DMS153 treated with DMSO at 0.1 percent for 48 hours (cell line): ENCODE results near the gene CNN1.
A peak's percentile ranks its signal among the peaks of the same experiment; 100 is the strongest.

Experiments used
- DNase-seq: peaks from one replicate; lab custom pipeline; 2025; ENCODE audit not compliant: unreplicated experiment; lab: John Stamatoyannopoulos, UW

The CNN1 gene

DNA sequence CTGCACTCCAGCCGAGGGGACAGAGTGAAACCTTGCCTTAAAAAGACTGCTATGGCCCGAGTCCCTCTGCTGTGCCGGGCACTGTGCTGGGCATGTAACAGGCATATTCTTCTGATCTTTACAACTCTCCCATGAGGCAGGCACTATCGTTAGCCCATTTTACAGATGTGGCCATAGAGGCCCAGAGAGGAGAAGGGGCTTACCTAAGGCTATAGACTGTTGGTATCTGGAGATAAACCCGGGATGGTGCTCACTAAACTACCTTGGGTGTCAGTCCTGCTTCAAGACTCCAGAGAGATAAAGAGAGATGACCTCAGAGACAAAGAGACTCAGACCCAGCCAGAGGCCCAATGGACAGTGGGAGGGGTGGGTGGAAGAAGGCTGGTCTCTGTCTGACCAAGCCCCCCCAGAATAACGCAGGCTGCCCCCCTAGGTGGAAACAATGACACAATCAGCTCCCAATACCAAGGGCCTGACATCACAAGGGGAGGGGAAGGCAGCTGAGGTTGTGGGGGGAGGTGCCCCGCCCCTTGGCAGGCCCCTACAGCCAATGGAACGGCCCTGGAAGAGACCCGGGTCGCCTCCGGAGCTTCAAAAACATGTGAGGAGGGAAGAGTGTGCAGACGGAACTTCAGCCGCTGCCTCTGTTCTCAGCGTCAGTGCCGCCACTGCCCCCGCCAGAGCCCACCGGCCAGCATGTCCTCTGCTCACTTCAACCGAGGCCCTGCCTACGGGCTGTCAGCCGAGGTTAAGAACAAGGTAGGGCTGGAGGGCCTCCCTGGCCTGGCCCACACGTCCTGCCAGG, at the start of gene CNN1:
Gene CNN1, plus strand, starts transcription at position 620 of the 805 bp plus-strand sequence. Its CDS starts 77 bp downstream, at position 697.
- no peak for DNase-seq

DNA sequence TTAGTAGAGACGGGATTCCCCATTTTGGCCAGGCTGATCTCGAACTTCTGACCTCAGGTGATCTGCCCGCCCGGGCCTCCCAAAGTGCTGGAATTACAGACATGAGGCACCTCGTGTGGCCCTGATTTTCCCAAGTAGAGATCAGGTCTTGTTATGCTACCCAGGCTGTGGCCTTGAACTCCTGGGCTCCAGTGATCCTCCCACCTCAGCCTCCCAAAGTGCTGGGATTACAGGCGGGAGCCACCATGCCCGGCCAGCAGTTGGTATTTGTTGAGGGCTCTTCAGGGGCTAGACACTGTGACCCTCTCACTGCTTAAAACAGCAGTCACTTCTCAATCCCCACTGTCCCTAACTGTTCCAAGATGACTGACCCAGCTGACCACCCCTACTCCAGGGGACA, 49.3 kb upstream of the CNN1 start:
- no peak for DNase-seq

DNA sequence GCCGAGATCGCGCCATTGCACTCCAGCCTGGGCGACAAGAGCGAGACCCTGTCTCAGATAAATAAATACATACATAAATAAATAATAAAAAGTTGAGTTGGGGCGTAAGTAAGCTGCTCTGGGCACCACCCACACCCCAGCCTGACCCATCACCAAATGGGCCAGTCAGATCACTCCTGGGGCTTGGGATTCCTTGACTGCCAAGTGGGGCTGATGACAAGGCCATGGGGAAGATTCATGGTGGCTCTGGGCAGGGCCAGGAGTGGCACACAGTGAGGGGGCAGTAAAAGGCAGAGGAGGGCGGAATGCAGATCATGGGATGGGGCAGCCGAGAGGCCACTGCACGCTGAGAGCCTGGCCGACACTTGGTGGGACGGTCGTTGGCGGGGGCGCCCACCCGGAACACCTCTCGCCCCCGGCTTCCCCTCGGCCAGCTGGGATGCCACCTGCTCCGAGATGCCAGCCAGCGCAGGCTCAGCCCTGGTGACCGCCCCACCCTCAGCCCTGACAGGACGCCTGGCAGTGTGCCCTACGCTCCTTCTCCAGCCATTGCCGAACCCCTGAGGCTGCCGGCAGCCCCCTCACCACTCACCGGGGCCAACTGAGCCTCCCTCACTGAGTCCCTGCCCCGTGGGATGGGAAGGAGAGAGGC, 43.9 kb upstream of the CNN1 start:
- DNase-seq: no peak

- DNase-seq: no peak
Observed at GRCh38 chr19:11495481-11495880, 43.2 kb upstream of the CNN1 start.

- DNase-seq: no peak
Observed at GRCh38 chr19:11495885-11496284, 42.8 kb upstream of the CNN1 start.

GRCh38 chr19:11496391-11497163, 42.1 kb upstream of the CNN1 start:
- peak; percentile 6 for DNase-seq

DNA sequence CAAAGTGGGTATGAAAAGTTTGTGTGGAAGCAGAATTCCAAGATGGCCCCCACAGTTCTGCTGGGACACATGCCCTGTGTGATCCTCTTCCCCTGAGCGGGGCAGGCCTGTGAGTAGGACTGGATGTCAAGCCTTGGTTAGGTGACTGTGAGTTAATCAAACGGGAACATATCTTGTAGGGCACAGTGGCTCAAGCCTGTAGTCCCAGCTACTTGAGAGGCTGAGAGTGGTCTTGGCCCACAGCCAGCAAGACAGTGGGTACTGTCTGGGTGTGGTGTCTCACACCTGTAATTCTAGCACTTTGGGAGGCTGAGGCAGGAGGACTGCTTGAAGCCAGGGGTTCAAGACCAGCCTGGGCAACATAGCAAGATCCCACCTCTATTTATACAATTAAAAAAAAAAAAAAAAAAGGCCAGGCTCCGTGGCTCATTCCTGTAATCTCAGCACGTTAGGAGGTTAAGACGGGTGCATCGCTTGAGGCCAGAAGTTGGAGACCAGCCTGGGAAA, 39.4 kb upstream of the CNN1 start:
- DNase-seq: no peak

DNA sequence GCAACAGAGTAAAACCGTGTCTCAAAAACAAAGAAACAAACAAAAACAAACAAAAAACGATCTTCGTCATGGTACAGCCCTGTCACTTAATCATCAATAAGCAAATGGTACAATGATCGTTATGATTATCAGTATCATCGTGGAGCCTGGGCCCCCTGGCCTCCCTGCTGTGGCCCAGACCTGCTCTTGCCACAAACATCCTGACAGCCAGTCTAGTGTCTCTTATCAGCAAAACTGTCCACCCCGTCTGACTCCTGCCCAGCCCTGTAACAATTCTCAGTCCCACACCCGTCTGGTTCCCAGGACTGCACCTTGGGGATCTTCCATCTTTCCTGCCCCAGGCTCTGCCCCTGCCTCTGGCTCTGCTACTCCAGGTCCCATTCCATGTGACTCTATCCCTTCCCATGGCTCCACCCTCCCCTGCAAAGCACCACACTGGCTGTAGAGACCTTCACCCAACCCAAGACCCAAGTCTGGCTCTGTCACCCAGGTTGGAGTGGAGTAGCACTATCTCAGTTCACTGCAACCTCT, 38.7 kb upstream of the CNN1 start:
- DNase-seq: no peak

GRCh38 chr19:11504502-11505031, 34.1 kb upstream of the CNN1 start:
- DNase-seq: no peak

- DNase-seq: peak; percentile 96
Observed at GRCh38 chr19:11505032-11505503, 33.6 kb upstream of the CNN1 start.

DNA sequence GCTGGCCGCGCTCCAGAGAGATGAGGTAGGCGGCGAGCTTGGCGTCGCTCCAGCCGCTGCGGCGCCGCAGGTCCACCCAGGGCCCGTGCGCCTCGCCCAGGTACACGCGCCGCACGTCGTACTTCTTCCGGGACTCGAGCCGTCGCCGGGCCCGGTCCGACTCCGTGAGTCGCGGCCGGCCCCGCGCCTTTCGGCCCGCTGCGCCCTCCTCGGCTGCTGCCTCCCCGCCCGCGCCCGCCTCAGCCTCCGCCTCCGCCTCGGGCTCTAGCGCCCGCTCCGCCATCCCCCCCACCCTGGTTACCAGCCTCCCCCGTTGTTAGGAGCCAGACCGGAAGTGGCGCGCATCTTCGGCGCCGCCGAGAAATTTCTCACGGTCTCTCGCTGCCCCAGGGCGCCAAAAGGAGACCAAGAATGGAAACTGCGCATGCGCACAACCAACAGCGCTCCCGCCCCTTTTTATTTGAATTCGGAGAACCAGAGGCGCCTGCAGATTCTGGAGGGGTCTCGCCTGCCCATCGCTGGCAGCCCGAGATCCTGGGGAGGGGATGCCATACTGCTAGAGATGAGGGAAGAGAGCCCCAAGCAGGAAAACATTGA, 33.0 kb upstream of the CNN1 start, which contains the start of gene ZNF653:
Gene ZNF653, minus strand, starts transcription at position 336 of the 597 bp plus-strand sequence. Its CDS starts 53 bp downstream, at position 283.
- peak; percentile 97 for DNase-seq

DNA sequence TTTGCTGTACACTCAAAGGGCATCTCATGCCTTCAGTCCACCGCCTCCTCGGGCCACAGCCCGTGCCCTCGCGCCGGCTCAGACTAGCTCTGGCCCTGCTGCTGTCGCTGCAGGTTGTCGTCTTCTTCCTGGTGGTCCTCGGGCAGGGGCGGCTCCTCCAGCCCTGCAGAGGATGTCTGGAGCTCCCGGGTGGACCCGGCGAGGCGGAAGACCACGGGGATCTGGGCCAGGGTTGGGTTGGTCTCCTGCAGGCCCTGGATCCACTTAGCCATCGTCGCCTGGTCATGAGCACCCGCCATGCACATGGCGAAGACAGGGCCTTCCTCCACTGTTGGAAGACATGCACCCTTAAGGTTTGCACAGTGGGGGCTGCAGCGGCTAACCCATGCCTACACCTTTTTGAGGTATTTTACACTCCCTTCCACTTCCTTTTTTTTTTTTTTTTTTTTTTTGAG, 32.5 kb upstream of the CNN1 start:
- DNase-seq: no peak

DNA sequence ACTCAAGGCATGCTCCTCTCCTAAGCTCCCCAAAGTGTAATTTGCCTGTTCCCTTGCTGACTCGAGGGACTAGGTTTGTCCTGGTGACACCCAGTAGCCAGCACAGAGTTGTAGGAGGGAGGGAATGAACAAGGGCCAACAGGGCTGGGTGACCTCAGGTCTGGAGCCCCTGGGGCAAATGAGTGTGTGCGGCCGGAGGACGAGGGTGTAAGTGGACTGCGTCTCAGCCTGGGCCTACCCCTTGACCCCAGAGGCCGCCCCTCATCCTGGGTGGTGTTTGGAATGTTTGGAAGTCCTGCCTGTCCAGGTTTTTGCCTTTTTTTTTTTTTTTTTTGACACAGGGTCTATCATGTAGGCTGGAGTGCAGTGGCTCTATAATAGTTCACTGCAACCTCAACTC, 31.7 kb upstream of the CNN1 start:
- DNase-seq: no peak

DNA sequence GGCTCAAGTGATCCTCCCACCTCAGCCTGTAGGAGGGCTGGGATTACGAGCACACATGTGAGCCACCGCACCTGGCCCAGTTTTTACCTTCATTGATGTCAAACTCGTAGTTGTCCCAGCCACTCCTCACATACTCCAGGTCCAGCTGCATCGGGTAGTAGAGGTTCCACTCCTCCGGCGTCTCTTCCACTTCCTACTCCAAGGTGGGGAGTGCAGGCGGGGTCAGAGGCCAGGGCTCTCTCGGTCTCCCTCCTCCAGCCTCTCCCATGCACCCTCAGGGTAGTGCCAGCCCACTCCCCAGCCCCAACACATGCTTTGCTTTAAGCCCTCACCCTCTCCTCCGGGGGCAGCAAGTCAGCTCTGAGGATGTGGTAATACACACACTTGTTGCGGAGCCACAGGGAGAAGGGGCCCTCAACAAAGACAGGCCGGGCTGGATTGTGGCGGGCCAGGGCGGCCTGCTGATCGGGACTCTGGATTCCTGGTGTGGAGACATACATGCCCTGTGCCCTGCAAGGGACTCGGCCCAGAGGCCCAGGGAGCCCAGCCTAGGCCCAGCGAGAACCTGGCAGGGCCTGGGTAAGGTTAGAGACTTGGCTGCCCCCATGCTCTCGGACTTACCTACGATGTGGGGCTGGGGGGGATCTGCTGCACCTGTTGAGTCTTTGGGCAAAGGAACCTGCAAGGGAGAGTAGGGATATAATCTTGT, 31.1 kb upstream of the CNN1 start:
- DNase-seq: no peak

- no peak for DNase-seq
Observed at GRCh38 chr19:11510444-11510843, 28.2 kb upstream of the CNN1 start.

DNA sequence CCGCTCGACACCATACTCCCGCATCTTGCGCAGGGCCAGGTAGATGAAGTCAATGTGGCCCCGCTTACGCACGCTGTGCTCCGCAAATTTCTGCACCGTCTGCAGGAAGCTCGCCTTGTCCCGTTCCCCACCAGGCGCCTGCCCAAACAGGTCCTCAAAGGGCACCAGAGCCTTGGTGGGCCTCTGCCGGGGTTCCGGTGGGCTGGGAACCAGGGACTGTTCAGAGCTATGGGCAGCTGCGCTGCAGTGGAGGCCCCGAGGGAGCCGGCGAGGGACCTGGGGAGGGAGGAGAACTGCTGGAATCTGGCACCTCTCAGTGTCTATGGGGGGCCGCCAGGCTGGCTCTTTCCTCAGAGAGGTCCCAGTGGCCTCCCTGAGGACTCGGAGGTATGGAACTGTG, 24.7 kb upstream of the CNN1 start:
- DNase-seq: no peak

DNA sequence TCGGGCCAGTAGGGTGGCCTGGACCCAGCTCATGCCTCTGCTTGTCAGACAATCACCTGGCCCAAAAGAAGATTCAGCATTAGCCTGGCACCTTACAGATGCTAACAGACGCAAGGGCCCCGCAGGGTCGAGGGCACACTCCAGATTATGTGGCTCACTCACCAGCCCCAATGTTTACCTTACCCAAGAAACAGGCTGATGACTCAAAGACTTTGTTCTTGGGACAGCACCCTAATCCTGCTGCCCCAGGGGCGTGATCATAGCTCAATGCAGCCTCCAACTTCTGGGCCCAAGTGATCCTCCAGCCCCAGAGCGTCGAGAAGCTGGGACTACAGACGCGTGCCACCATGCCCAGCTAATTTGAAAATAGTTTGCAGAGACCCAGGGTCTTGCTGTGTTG, 19.5 kb upstream of the CNN1 start:
- DNase-seq: no peak

- peak; percentile 92 for DNase-seq
Observed at GRCh38 chr19:11528551-11529341, 9.9 kb upstream of the CNN1 start, which contains the start of gene ECSIT. TSS of gene ECSIT (minus strand) at chr19:11529134. CDS start at chr19:11519170, 9,964 bp downstream.

DNA sequence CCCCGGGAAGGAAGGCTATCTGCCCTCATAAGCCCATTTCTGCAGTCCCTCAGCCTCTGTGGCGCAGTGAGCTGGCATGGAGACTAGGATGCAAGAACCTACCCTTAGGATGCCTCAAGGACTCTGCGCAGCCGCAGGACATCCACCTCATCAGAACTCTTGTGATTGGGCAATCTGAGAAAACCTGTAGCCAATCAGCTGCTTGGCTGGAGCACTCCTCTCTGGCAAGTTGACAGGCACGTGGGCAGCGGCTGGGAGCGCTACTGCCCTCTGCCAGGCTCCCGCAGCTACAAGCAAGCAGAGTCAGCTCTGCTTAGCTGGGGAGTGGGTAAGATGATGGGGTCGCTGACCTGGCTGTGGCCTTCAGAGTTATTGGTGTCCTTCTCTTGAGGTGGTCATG, 8.2 kb upstream of the CNN1 start:
- peak; percentile 56 for DNase-seq
